Natural killer cell (primary cell): ENCODE measurements around the gene XIST. TPM values are rescaled to one million over a fixed set of nuclear protein-coding genes. Genes with fewer than 3 reads are reported as not detected.

Source experiments
- ATAC-seq, 3 donors: fragments of 150-1000 bp in 2 of 3; fragments of 200-7000 bp in 1 of 3; cut with Tn5 transposase; 1 replicate in 1 of 3; 2 replicates in 2 of 3; pipeline ENCODE4 v1.10.0; 2021; ENCODE audit warnings: mild to moderate bottlenecking in 2 of 3, moderate library complexity in 2 of 3
- DNase-seq, 2 donors: peaks; one replicate each; pipeline versions ENCODE4 v3.0.0 to v3.0.0-alpha.2; 2013 to 2021; ENCODE audit warnings: mixed read lengths in 1 of 2
- H3K27ac ChIP-seq: one replicate; pipeline ENCODE4 v1.5.1; 2013; ENCODE audit warnings: mild to moderate bottlenecking, low read length
- H3K27me3 ChIP-seq: one replicate; pipeline ENCODE4 v1.6.1; 2013; ENCODE audit warnings: low read length; ENCODE audit not compliant: control insufficient read depth, insufficient read depth
- H3K36me3 ChIP-seq: one replicate; pipeline ENCODE4 v1.6.1; 2013; ENCODE audit warnings: low read length; ENCODE audit not compliant: control insufficient read depth, insufficient read depth
- H3K4me1 ChIP-seq: one replicate; pipeline ENCODE4 v1.6.1; 2013; ENCODE audit warnings: low read length; ENCODE audit not compliant: control insufficient read depth, insufficient read depth
- H3K4me3 ChIP-seq: one replicate; pipeline ENCODE4 v1.5.1; 2013; ENCODE audit warnings: low read length
- H3K9me3 ChIP-seq: one replicate; pipeline ENCODE4 v1.6.1; 2013; ENCODE audit warnings: low read length; ENCODE audit not compliant: control insufficient read depth, insufficient read depth
- H3K27ac Mint-ChIP-seq, 2 donors: one replicate each; pipeline ENCODE4 v1.8.0; 2022; ENCODE audit warnings: mild to moderate bottlenecking in 2 of 2, mixed read lengths in 2 of 2, moderate library complexity in 1 of 2
- H3K27me3 Mint-ChIP-seq, 2 donors: one replicate each; pipeline ENCODE4 v1.8.0; 2022; ENCODE audit warnings: low read depth in 2 of 2, mixed read lengths in 2 of 2
- H3K36me3 Mint-ChIP-seq: one replicate; pipeline ENCODE4 v1.8.0; 2022; ENCODE audit warnings: mixed read lengths
- H3K4me1 Mint-ChIP-seq, 2 donors: one replicate each; pipeline ENCODE4 v1.8.0; 2022; ENCODE audit warnings: mixed read lengths in 2 of 2
- H3K4me3 Mint-ChIP-seq: one replicate; pipeline ENCODE4 v1.8.0; 2022; ENCODE audit warnings: mild to moderate bottlenecking, moderate library complexity, mixed read lengths
- H3K9me3 Mint-ChIP-seq, 2 donors: one replicate each; pipeline ENCODE4 v1.8.0; 2022; ENCODE audit warnings: mixed read lengths in 2 of 2
- WGBS: methylation state at CpG from one replicate; pipeline ENCODE4 v1.1.7; 2013; ENCODE audit warnings: missing lambda C conversion rate; ENCODE audit not compliant: insufficient coverage; 5-methylcytosine and 5-hydroxymethylcytosine counted together
- intact Hi-C: fragments of 100-400 bp; cut with micrococcal nuclease; formaldehyde crosslinking; loops from one replicate; pipeline ENCODE4 v1.14.2; 2022
- total RNA-seq, 4 donors: library from RNA; stranded (reverse); fragments of 120-200 nt in 1 of 4; gene quantifications; one replicate each; pipeline versions ENCODE4 v1.2.3 to v1.2.4, GENCODE V29; 2013 to 2022
- TF ChIP-seq, protein P1 (sequence below): fragments of 200-600 bp; IDR thresholded peaks from one replicate; pipeline ENCODE4 v1.8.0; 2022; ENCODE audit warnings: antibody characterized with exemption

XIST gene
- total RNA-seq, 3 donors from 2014 or later (not counting 1 experiment from before 2014, with no cell fraction given) = 0.15 to 505 TPM; not detected in 1

DNA sequence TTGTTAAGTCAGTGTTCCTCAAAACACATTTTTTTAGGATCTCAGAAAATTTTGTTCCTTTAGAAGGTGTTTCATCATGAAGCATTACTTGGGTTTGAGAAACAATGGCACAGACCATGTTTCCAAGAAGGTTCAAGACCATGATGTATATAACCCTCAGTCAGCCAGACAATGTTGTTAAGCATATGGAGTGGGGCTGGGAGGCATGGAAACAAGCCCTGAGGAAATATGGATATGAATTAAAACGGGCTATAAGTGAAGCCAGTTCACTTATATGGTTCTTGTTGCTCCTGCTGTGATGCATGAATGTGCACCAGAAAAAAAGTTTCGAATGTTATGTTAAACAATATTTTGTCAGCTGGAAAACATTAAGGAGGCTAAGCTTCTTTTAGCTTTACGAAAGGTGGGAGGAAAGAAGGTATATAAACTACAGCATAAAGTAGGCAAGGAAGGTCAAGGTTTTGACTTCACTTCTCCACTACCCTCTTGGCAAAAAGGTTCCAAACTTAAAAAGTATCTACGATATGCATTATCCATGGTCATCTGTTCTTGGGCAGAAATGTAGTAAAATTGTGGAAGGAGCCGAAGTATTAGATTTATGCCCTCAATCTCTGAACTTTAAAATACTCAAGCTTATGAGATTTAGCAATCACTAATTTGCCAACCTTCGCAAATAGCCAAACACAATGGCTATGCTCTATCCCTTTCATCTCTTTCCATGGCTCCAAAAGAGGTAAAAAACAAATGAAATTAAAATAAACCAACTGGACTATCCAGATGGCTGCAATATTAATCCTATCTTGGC is 12.2 kb downstream of the XIST start:
- WGBS = 80% methylated on average over 3 of the region's 6 CpGs
- no peak overlapping the region for H3K27ac Mint-ChIP-seq
- Histone ChIP-seq H3K4me3 (no peak overlapping the region), H3K27ac (no peak overlapping the region), H3K4me1 (no peaks in the 10 kb centered on the region), H3K36me3 (no peaks in the 10 kb centered on the region), H3K9me3 (no peaks in the 10 kb centered on the region), H3K27me3 (no peaks in the 10 kb centered on the region)
- H3K4me1 Mint-ChIP-seq = peaks cover 0 to 33% of the 10 kb centered on the region in 2 donors
- no peaks in the 10 kb centered on the region for H3K36me3 Mint-ChIP-seq
- H3K27me3 Mint-ChIP-seq = no peaks in the 10 kb centered on the region
- intact Hi-C loops = no loop called here
- TF ChIP-seq, protein P1, sequence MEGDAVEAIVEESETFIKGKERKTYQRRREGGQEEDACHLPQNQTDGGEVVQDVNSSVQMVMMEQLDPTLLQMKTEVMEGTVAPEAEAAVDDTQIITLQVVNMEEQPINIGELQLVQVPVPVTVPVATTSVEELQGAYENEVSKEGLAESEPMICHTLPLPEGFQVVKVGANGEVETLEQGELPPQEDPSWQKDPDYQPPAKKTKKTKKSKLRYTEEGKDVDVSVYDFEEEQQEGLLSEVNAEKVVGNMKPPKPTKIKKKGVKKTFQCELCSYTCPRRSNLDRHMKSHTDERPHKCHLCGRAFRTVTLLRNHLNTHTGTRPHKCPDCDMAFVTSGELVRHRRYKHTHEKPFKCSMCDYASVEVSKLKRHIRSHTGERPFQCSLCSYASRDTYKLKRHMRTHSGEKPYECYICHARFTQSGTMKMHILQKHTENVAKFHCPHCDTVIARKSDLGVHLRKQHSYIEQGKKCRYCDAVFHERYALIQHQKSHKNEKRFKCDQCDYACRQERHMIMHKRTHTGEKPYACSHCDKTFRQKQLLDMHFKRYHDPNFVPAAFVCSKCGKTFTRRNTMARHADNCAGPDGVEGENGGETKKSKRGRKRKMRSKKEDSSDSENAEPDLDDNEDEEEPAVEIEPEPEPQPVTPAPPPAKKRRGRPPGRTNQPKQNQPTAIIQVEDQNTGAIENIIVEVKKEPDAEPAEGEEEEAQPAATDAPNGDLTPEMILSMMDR = no peak
- no peaks in the 10 kb centered on the region for H3K9me3 Mint-ChIP-seq
- peak overlapping the region; percentile 31 for H3K4me3 Mint-ChIP-seq
- ATAC-seq = no peak
- no peak for DNase-seq

DNA sequence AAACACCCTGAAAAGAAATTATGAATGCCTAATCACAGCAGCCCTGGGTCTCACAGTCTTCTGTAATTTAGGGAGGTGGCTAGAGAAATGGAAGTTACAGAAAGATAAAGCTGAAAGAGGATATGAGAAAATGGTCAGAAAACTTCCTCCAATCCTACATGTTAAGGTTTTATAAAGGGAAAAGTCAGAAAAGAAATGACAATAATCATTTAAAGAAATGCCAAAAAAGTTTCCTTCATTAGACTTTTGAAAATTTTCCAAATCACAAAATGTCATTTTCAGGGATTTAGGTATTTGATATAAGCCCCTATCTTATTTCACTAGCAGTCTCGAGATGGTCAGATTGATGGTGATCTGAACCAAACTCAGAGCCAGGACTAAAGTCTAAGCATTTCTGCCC is 13.4 kb downstream of the XIST start:
- peaks cover 0 to 26% of the 10 kb centered on the region in 2 donors for H3K4me1 Mint-ChIP-seq
- no peaks in the 10 kb centered on the region for H3K36me3 ChIP-seq
- H3K36me3 Mint-ChIP-seq = no peaks in the 10 kb centered on the region
- WGBS = 86% methylated on average over 1 of the region's 1 CpG
- H3K27me3 Mint-ChIP-seq = no peaks in the 10 kb centered on the region
- H3K4me3 Mint-ChIP-seq = peak overlapping the region; percentile 5
- no peaks in the 10 kb centered on the region for H3K4me1 ChIP-seq
- no peak overlapping the region for H3K27ac ChIP-seq
- no peak for ATAC-seq
- intact Hi-C loops = no loop called here
- TF ChIP-seq, protein P1 = no peak
- no peak for DNase-seq
- H3K9me3 ChIP-seq = no peaks in the 10 kb centered on the region
- no peaks in the 10 kb centered on the region for H3K9me3 Mint-ChIP-seq
- no peaks in the 10 kb centered on the region for H3K27me3 ChIP-seq
- H3K4me3 ChIP-seq = no peak overlapping the region
- H3K27ac Mint-ChIP-seq = no peak overlapping the region

DNA sequence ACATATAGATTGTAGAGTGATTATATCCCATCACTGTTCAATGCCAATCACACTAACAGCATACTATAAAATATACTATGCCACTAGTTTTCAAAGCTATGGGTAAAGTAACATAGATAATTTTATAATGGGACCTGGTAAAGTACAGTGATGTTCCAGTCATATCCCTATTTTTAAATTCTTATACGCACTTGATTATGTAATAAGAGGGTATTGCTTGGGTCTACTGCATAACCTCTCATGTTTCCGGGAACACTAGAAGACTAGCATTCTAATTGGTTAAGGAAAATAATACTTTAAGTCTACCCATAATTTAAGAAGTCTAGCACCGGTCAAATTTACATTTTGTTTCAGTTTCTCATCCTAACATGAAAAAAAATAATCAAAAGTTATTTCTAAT is 14.4 kb downstream of the XIST start:
- no peaks in the 10 kb centered on the region for H3K27me3 Mint-ChIP-seq
- WGBS = no CpG with 5 or more reads among the region's 3 CpGs
- intact Hi-C loops = no loop called here
- Histone ChIP-seq H3K27me3 (no peaks in the 10 kb centered on the region), H3K4me1 (no peaks in the 10 kb centered on the region), H3K4me3 (no peak overlapping the region), H3K27ac (no peak overlapping the region), H3K36me3 (no peaks in the 10 kb centered on the region), H3K9me3 (no peaks in the 10 kb centered on the region)
- H3K4me3 Mint-ChIP-seq = no peak overlapping the region
- no peaks in the 10 kb centered on the region for H3K9me3 Mint-ChIP-seq
- H3K4me1 Mint-ChIP-seq = peaks cover 0 to 25% of the 10 kb centered on the region in 2 donors
- TF ChIP-seq, protein P1 = no peak
- no peak overlapping the region for H3K27ac Mint-ChIP-seq
- ATAC-seq (no peak), DNase-seq (no peak)
- H3K36me3 Mint-ChIP-seq = no peaks in the 10 kb centered on the region
